HG03139 (cell line): ENCODE data around the gene CNN2.

Experiments
- ATAC-seq: cut with Tn5 transposase; IDR thresholded peaks from one replicate; pipeline ENCODE4 v1.9.1; 2021; ENCODE audit not compliant: unreplicated experiment

CNN2 gene

GRCh38 chr19:1025960-1026782 lies at the start of gene CNN2:
CNN2 (plus strand) TSS chr19:1026608; CDS start chr19:1026662, 54 bp downstream.
- ATAC-seq: peak; percentile 37

DNA sequence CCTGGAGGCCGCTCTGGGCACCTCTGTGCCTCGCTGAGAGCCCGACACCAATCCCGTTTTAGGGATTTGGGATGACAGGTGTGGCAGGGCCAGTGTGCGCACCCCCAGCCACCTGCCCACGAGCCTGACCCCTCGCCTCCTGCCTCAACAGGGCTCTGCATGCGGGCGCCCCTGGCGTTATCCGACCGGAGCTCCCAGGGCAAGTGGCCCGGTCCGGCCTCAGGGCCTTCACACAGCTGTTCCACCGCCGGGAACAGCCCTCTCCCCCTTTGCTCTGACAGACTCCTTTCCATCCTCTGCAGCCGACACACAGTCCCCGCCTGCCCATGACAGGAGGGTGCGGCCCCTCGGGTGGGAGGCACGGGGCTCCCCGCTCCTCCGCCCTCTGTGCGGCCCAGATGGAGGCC lies 49.3 kb upstream of the CNN2 start:
- no peak for ATAC-seq

GRCh38 chr19:979318-979741 lies 47.1 kb upstream of the CNN2 start:
- no peak for ATAC-seq

- ATAC-seq: no peak
Measured at GRCh38 chr19:980133-980998, 46.0 kb upstream of the CNN2 start.

DNA sequence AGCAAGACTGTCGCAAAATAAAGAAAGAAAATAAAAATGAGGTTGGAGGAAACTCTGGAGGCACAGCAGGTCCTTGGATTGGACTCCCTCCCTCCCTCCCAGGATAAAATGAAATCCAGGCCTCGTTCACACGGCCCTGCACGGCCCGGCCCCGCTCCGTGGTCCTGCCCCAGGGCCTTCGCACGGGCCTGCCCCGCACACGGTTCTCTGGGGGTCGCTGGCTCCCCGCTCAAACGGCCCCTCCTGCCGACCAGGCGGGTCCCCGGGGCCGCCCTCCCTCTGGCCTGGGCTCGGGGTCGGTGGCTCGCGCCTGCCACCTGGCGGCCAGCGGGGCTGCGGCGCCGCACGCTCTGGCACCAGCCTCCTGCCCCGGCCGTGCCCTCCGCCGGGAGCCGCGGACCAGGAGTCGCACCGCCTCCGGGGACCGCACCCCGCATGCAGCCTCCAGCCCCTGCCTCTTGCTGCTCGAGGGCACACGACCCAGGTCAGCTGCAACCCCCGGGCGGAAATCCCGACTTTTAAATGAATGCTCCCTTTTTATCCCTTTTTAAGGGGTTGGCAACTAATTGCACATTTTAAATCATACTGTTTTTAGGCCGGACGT lies 43.7 kb upstream of the CNN2 start:
- ATAC-seq: no peak

- ATAC-seq: peak; percentile 64
Measured at GRCh38 chr19:984165-984967, 42.0 kb upstream of the CNN2 start, which contains the start of gene WDR18. WDR18 (plus strand) TSS chr19:984345; CDS start chr19:984354, 9 bp downstream.

- no peak for ATAC-seq
Measured at GRCh38 chr19:986083-986482, 40.3 kb upstream of the CNN2 start.

- no peak for ATAC-seq
Measured at GRCh38 chr19:988081-988480, 38.3 kb upstream of the CNN2 start.

GRCh38 chr19:988510-988909 lies 37.9 kb upstream of the CNN2 start:
- no peak for ATAC-seq

DNA sequence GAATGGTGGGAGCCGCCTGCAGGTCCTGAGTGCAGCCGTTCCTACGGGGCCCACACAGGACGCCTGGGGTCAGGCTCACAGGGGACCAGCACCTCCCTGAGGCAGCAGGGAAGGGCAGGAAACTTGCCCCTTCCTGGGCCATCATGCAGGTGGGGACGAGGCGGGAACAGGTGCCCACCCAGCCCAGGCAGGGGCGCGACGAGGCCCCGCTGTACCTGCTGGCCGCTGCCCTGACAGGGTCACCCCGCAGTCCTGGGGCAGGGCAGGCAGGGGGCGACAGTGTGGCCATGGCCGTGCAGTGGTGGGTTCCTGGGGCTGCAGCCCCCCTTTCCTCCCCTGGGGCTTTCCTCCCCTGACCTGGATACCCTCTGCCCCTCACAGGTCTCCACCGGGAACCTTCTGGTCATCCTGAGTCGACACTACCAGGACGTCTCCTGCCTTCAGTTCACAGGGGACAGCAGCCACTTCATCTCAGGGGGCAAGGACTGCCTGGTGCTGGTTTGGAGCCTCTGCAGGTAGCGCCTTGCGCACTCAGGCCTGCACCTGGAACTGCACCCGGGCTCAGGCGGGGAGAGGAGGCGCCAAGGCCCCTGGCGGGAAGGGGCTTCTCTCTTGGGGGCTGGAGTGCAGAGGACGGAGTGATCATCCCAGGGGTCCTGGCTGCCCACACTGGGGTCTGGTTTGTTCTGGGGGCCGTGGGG lies 36.9 kb upstream of the CNN2 start:
- ATAC-seq: no peak

GRCh38 chr19:990119-990571 lies 36.3 kb upstream of the CNN2 start:
- no peak for ATAC-seq

DNA sequence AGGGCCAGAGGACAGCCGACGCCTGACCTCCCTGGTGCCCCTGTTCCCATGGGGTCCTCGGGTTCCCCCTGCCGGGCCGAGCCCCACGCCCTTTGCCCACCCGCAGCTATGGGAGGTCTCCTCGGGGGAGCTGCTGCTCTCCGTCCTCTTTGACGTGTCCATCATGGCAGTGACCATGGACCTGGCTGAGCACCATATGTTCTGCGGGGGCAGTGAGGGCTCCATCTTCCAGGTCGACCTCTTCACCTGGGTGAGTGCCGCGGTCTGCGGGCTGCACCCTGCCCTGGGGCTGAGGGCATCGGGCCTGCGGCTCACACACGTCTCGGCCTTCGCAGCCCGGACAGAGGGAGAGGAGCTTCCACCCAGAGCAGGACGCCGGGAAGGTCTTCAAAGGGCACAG lies 35.7 kb upstream of the CNN2 start:
- ATAC-seq: no peak

GRCh38 chr19:991174-991931 lies 35.1 kb upstream of the CNN2 start:
- ATAC-seq: no peak

DNA sequence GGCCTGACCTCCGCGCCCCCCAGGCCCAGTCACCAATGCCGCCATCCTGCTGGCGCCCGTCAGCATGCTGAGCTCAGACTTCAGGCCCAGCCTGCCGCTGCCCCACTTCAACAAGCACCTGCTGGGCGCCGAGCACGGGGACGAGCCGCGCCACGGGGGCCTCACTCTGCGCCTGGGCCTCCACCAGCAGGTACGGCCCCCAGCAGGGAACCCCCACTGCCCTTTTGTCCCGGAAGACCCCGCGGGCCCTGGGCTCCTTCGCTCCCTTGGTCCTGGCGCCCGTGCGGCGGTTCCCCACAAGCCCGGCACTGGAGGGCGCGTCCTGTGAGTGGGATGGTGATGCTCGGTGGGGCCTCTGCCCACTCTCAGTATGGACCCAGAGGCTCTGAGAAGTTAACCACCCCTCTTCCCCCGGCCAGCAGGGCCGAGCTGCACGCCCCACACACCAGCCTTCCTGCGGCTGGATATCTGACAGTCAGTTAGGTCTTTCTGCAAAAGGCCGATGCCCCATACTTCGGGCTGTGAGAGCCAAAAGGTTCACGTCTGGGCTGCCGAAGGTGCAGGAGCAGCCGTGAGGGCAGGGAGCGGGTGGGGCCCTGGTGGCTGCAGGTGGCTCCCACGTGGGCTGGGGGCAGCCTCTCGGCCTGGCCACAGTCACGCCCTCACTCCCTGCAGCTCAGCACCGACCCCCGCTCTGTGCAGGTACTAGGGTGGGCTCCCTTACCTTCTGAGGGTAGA lies 34.3 kb upstream of the CNN2 start:
- no peak for ATAC-seq

GRCh38 chr19:992670-993055 lies 33.7 kb upstream of the CNN2 start:
- no peak for ATAC-seq

GRCh38 chr19:993361-993830 lies 33.0 kb upstream of the CNN2 start:
- no peak for ATAC-seq

DNA sequence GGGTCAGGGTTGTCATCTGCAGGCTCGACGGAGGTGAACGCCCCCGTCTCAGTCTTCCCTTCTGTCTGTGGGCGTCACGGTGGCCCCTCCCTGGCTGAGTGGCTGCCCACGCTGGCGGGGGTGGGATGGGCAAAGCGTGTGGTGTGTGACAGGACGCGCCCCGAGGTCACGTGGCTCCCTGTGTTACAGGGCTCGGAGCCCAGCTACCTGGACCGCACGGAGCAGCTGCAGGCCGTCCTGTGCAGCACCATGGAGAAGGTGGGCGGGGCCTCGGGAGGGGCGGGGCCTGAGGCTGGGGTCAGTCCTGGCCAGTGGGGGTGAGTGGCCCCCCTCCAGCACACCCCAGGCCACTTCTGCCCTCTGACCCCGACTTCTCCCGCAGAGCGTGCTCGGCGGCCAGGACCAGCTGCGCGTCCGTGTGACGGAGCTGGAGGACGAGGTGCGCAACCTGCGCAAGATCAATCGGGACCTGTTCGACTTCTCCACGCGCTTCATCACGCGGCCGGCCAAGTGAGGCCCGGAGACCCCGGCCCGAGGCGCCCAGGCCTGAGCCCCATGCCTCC lies 32.5 kb upstream of the CNN2 start:
- ATAC-seq: no peak

- ATAC-seq: no peak
Measured at GRCh38 chr19:994516-994915, 31.9 kb upstream of the CNN2 start.
